Breast epithelium (tissue), 3 donors: ENCODE results near the gene FPGT.

Experiments
- CTCF ChIP-seq, 3 donors: fragments of 450-650 bp; IDR thresholded peaks; one replicate each; pipeline ENCODE4 v1.5.1; 2016 to 2017; ENCODE audit warnings: antibody characterized with exemption in 3 of 3, mild to moderate bottlenecking in 3 of 3, moderate library complexity in 3 of 3
- POLR2A ChIP-seq: fragments of 450-650 bp; IDR thresholded peaks from one replicate; pipeline ENCODE4 v1.6.1; 2016; ENCODE audit warnings: antibody characterized with exemption, mild to moderate bottlenecking, moderate library complexity

DNA sequence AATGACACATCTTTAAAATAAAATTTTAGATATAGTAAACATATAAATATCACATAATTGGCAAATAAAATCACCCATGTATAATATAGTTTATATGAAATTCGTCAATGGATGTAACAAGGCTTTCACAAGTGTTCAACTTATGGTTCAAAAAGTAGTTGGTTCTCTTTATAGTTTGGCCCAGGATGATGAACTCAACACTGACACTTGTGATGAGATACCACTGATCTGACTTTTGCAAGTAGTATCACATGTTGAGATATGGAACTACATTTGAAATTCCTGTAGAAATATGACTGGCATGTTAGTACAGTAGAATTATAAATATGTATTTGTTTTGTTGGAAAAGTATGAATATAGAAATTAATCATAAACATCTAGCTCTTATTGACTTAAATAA is 39.0 kb downstream of the FPGT start:
- TF ChIP-seq CTCF (IDR thresholded peaks at IDR 0.05) (no peak), POLR2A (no peak)
